Body of pancreas (tissue), 4 donors: ENCODE data around the gene ADCY2. TPM values are rescaled to one million over a fixed set of nuclear protein-coding genes. Genes with fewer than 3 reads are reported as not detected.

Source experiments
- ATAC-seq: fragments of 150-250 bp; one replicate; pipeline ENCODE4 v1.9.1; 2016
- DNase-seq, 4 donors: peaks; one replicate each; pipeline ENCODE4 v3.0.0-alpha.2; 2019
- H3K27ac ChIP-seq, 4 donors: fragments of 200-600 bp; sonication (generic); 1 replicate in 3 of 4; 2 replicates in 1 of 4; pipeline versions ENCODE4 v1.5.1 to v1.6.1; 2016 to 2019; ENCODE audit warnings: mild to moderate bottlenecking in 1 of 4, mixed read lengths in 1 of 4, moderate library complexity in 1 of 4
- H3K27me3 ChIP-seq, 2 donors: fragments of 200-600 bp; sonication (generic); one replicate each; pipeline ENCODE4 v1.6.0; 2016; ENCODE audit warnings: mild to moderate bottlenecking in 1 of 2
- H3K36me3 ChIP-seq, 2 donors: fragments of 200-600 bp; sonication (generic); replicated peaks in 1 of 2; 2 replicates each; pipeline ENCODE4 v1.5.1; 2016; ENCODE audit warnings: low read depth in 2 of 2; ENCODE audit not compliant: insufficient read depth in 1 of 2
- H3K4me1 ChIP-seq: fragments of 200-600 bp; sonication (generic); one replicate; pipeline ENCODE4 v1.6.0; 2016
- H3K4me3 ChIP-seq, 2 donors: fragments of 200-600 bp; sonication (generic); 1 replicate in 1 of 2; 2 replicates in 1 of 2; pipeline ENCODE4 v1.5.1; 2016 to 2019
- H3K9me3 ChIP-seq, 3 donors: fragments of 200-600 bp; sonication (generic); 1 replicate in 2 of 3; 2 replicates in 1 of 3; pipeline ENCODE4 v1.5.1; 2016
- CTCF ChIP-seq, 7 experiments: fragments of 450-650 bp in 4 of 7; fragments of 200-600 bp in 3 of 7; sonication (generic) in 3 of 7; IDR thresholded peaks; one replicate each; pipeline ENCODE4 v1.5.1; 2016 to 2019; ENCODE audit warnings: antibody characterized with exemption in 7 of 7
- POLR2A ChIP-seq, 3 donors: fragments of 450-650 bp; IDR thresholded peaks; one replicate each; pipeline ENCODE4 v1.6.1; 2016; ENCODE audit warnings: antibody characterized with exemption in 3 of 3, mild to moderate bottlenecking in 2 of 3
- WGBS, 2 donors: methylation state at CpG; one replicate each; pipeline ENCODE4 v1.1.5; 2017; 5-methylcytosine and 5-hydroxymethylcytosine counted together
- intact Hi-C: fragments of 100-400 bp; cut with DNase I; formaldehyde crosslinking; loops from one replicate; pipeline ENCODE4 v1.15.1; 2023
- total RNA-seq, 2 donors: library from RNA; depleted of rRNA; stranded (reverse); fragments of >200 nt; gene quantifications; one replicate each; pipeline ENCODE4 v1.1.0, GENCODE V29; 2016

ADCY2 gene
- total RNA-seq, 2 donors from 2014 or later, result 0.52 to 4.6 TPM

- no peaks in the 10 kb centered on the region for H3K27me3 ChIP-seq
- H3K4me3 ChIP-seq, result no peak overlapping the region
- H3K9me3 ChIP-seq, result no peaks in the 10 kb centered on the region
- no peaks in the 10 kb centered on the region for H3K4me1 ChIP-seq
- intact Hi-C loops, result no loop called here
- DNase-seq, result no peak
- no peak for ATAC-seq
- H3K27ac ChIP-seq, result no peak overlapping the region
- WGBS, 2 donors, result 72 to 86% methylated on average over 4 of the region's 4 CpGs
- no peaks in the 10 kb centered on the region for H3K36me3 ChIP-seq
- TF ChIP-seq POLR2A (IDR thresholded peaks at IDR 0.05), result no peak
- TF ChIP-seq CTCF (IDR thresholded peaks at IDR 0.05), result no peak
These were observed 321.8 kb downstream of the ADCY2 start for GRCh38 chr5:7717691-7718090.

- Histone ChIP-seq H3K4me1 (no peaks in the 10 kb centered on the region), H3K4me3 (no peak overlapping the region), H3K36me3 (no peaks in the 10 kb centered on the region), H3K27ac (no peak overlapping the region), H3K9me3 (no peaks in the 10 kb centered on the region), H3K27me3 (no peaks in the 10 kb centered on the region)
- WGBS, 2 donors, result 63 to 67% methylated on average over 4 of the region's 4 CpGs
- TF ChIP-seq POLR2A (IDR thresholded peaks at IDR 0.05) (no peak), CTCF (IDR thresholded peaks at IDR 0.05) (no peak)
- DNase-seq, result no peak
- intact Hi-C loops, result no loop called here
- no peak for ATAC-seq
These were observed 332.1 kb downstream of the ADCY2 start for GRCh38 chr5:7728076-7728475.

GRCh38 chr5:7741415-7742065 is 345.6 kb downstream of the ADCY2 start:
- 82 to 88% methylated on average over 5 of the region's 5 CpGs for WGBS, 2 donors
- no peak for ATAC-seq
- TF ChIP-seq POLR2A (IDR thresholded peaks at IDR 0.05) (no peak), CTCF (IDR thresholded peaks at IDR 0.05) (no peak)

GRCh38 chr5:7742241-7742656 is 346.3 kb downstream of the ADCY2 start:
- Histone ChIP-seq H3K9me3 (no peaks in the 10 kb centered on the region), H3K4me3 (no peak overlapping the region), H3K4me1 (no peaks in the 10 kb centered on the region), H3K27me3 (no peaks in the 10 kb centered on the region), H3K36me3 (no peaks in the 10 kb centered on the region), H3K27ac (no peak overlapping the region)
- intact Hi-C loops, result no loop called here
- no peak for DNase-seq
- WGBS, 2 donors, result 39 to 56% methylated on average over 5 of the region's 5 CpGs
- ATAC-seq, result peak; percentile 21
- TF ChIP-seq POLR2A (IDR thresholded peaks at IDR 0.05) (no peak), CTCF (IDR thresholded peaks at IDR 0.05) (no peak)

More at GRCh38 chr5:7741415-7742065, 345.6 kb downstream of the ADCY2 start:
- H3K27ac ChIP-seq, result no peak overlapping the region
- no peaks in the 10 kb centered on the region for H3K4me1 ChIP-seq
- no peak overlapping the region for H3K4me3 ChIP-seq
- intact Hi-C loops, result no loop called here
- no peaks in the 10 kb centered on the region for H3K27me3 ChIP-seq
- no peak for DNase-seq
- no peaks in the 10 kb centered on the region for H3K9me3 ChIP-seq
- no peaks in the 10 kb centered on the region for H3K36me3 ChIP-seq
